T-helper 22 cell (primary cell): ENCODE data around the gene TWIST1.

Experiments
- DNase-seq: peaks from one replicate; pipeline ENCODE4 v3.0.0-alpha.2; 2020; ENCODE audit warnings: low read depth

Gene TWIST1

DNA sequence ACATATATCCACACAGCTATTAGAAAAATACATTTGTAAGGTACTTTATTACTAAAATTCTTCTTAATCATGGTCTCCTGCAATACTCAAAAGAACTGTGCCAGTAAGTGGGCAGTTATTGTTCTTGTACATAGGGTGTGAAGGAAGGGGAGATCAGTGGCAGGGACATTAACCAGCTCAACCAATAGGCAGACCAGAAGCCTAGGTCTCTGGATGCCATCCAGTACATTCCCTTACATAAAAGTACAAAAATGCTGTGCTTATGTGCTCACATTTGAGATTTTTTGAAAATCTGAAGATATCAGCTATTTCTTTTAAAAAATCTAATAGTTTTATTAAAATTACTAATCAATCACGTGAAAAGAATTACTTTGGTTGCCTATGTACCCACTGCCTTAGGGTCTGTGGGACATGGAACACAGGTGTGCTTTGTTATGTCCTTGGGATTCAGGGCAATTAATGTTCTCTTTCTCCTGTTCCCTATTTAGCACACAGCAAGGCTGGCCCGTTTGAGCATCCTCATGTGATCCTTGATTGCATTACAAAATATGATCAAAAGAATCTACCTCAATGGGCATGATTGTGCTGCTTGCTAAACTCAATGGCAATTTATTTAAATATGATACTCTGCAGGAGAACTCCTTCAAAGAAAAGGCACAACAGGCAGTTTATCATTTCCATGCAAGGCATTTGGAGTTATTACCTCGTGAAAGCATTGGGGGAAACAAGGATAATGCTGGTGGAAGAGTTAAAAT lies 22.7 kb downstream of the TWIST1 start:
- DNase-seq, result no peak

DNA sequence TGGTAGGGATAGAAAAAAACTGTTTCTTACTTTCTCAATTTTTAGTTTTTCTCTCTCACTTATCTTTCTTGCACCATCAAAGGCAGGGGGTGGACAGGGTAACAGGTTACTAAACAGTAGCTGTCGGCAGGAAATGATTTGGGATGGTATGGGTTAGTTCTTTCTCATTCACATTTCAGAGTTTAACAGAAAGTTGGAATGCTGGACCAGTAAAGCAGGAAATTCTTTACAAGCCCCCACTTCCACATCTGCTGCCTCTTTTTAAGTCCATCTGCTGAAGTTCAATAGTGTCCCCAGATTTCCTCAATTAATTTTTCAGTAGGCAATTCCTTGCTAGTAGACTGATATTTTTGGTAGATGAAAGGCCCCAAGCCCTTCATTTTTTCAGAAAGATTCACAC lies 23.3 kb downstream of the TWIST1 start:
- DNase-seq, result no peak

DNA sequence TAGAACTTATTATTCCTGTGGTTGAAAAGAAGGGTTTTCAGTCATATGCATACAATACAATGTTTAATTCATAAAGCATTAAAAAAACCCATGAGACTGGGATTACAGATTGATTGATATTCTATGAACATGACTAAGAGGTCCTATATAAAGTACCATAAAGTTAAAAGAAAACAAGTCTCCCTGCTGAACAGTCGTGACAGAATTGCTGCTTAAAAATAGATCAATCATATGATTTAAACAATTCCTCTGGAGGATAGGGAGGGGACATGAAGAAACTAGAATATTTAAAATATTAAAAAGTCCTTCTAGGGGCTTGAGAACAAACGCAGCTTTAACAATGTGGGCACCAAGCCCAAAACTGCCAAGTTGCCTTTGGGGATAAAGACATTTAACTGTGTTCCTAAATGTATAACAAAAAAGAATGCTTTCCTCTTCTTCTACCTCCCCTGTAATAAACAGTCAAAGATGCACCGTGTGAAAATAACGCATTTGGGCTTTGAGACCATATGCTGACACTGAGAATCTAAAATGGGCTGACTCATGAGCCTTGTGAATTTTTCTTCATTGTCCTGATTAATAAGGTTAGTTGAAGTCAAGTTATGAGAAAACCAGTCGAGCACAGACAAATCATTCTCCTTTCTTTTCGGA lies 25.8 kb downstream of the TWIST1 start:
- no peak for DNase-seq

DNA sequence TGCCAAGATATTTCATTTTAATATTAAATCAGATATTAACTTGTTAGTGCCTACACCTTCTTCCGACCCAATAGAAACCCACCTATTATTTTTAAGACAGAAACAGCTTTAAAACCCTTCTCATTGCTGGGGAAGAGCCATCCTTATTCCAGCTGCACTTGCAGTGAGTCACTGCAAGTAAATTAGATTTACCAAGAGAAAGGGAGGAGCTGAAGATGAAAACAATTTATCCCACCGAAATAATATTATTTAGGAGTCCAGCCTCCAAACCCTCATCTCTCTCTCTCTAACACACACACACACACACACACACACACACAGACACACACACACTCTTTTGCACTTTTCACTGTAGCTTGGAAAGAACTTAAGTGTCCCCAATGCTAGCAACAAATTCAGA lies 26.9 kb downstream of the TWIST1 start:
- DNase-seq, result no peak

DNA sequence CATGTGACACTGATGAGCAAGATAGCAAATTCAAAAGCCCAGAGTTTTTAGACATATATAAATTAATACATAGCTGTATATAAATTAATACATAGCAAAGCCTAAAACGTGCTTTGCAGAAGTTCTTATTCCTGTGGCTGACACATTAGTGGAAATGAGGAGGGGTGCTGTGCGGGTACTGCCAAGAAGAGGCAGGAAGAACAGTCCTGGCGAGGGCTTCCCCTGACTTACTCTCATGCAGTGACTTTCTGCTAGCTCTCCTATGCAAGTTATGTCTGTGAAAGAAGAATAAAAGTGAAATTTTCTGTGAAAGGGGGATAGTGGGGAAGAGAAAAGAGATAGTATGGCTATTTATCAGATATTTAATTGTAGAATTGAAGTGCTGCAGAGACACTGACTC lies 27.6 kb downstream of the TWIST1 start:
- no peak for DNase-seq

DNA sequence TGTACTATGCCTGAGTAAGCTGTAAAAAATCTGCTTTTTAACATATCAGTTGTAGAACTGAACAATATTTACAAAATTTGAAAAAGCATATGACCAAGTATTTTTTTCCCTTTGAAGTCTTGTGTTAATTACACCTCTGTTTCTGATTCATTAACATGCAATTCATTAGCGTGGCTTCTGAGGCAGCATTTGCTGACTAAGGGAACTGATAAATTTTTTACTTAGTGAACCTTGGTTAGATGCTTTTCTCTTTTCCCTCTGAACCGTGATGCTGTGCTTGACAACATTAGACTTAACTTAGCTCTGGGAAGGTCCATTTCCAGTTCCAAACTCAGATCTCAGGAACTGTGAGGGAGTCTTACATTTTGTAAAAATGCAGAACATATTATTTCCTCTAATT lies 28.1 kb downstream of the TWIST1 start:
- DNase-seq, result no peak

DNA sequence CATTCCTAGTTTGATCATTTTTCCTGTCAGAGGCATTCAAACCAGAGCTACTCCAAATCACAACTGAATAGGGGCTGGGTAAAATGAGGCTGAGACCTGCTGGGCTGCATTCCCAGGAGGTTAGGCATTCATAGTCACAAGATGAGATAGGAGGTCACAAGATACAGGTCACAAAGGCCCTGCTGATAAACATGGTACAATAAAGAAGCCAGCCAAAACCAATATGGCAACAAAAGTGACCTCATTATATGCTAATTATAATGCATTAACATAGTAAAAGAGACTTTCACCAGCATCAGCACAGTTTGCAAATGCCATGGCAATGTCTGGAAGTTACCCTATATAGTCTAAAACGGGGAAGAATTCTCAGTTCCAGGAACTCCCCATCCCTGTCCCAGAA lies 37.3 kb downstream of the TWIST1 start:
- DNase-seq, result no peak

DNA sequence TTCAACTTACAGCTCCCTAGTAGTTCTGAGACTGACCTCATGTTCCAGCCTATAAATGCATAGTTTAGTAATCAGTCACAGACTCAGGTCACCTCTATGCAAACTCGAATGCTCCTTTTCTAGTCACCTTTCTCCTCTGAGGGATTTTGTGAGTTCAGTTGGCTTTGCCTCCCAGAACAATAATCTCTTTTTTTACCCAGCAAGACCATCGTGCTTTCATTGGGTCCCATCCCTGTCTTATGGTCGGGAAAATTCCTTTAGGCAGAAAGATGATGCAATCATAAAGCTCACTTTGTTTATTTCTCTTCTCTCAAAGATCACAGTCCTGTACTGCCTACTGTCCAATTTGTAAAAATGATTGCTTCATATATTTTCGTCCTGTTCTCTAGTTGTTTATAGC lies 38.4 kb downstream of the TWIST1 start:
- DNase-seq, result no peak

DNA sequence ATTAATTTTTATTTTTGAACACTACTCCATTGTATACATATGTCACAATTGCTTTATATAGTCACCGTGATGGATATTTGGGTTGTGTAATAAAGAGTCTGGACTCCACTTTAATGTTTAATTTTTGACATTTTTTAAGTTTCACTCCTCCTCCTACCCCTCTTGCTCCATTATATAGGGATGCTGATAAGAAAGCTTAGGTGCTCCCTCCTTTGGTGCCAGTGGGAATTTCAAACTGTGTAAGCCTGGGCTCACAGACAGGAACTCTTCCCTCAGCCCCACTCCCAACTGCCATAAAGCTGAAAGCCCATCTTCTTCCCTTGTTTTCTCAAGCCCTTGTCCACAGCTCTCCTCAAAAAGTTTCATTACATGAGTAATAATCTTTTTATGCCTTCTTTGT lies 47.6 kb downstream of the TWIST1 start:
- DNase-seq, result no peak

DNA sequence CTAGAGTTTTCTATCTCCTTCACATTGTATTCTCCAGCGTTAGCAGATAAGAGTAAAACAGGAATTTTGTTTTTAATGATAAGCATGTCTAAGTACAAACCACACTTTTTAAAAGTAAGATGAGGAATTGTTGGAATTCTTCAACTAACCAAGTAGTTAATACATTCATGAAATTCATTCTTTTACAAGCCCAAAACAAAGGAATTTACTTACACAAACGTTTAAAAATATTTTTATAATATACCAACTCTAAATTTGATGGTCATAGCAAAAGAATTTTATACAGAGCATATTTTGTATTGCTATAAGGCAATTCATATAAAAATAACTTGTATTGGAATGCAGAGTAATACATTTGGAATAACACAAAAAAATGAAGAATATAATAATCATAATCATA lies 51.3 kb downstream of the TWIST1 start:
- DNase-seq, result no peak
